ENCODE results near the gene FBXO17. TPM values are rescaled to one million over a fixed set of nuclear protein-coding genes. Genes with fewer than 3 reads are reported as not detected.

FBXO17 gene
- total RNA-seq, 2 experiments from 2014 or later = not detected

DNA sequence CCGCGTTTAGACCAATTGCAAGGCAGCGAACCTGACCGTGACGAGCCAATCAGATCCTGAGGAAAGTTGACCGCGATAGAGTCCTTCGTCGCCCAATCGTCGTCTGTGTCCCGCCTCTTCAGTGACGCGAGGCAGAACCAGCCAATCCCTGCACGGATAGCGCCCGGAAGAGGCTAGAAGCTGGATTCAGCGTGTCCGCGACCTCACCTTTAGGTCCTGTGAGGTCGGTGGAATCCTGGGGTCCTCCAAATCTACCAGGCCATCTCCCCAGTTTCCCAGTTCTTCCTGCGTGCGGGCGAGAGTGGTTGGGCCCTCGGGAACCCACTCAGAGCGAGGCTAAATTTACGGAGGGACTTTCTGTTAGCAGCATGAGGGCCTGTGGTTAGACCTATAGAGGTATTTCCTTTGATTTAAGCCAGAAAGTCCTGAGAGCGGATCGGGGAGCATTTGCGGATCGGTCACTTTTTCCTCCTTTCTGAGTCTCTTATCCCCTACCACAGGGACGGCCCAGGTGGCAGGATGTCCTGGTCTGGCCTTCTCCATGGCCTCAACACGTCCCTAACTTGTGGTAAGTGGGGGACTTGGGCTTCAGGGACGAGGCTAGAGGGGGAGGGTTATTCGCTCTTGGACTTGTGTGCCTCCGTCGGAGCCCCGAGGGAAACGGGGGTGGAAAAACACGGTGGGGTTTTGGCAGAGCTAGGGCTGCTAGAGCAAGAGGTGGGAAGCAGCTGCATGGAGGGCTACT is 44.6 kb downstream of the FBXO17 start, which contains the start of gene MRPS12:
TSS of gene MRPS12 (plus strand) at position 169 of the 745 bp plus-strand sequence. CDS start at position 520, 351 bp downstream.
- Mint-ChIP-seq H3K9me3 (no peaks in the 10 kb centered on the region), H3K4me1 (ENCODE audit: low read depth) (peaks cover 39% of the 10 kb centered on the region), H3K36me3 (ENCODE audit: low read depth) (peaks cover 43% of the 10 kb centered on the region), H3K27me3 (no peaks in the 10 kb centered on the region), H3K4me3 (peak within 1 kb of the TSS; percentile 99), H3K27ac (peak within 1 kb of the TSS; percentile 100)
- TF ChIP-seq CTCF (IDR thresholded peaks at IDR 0.05) = no peak
- intact Hi-C loops (cut with DNase I, micrococcal nuclease) = loop anchor here (1.0 to 10.0 kb wide), 10 partner anchors 32 to 1026 kb away; partner anchors contain the start of genes FAM98C (in 2 of the 2), NFKBIB (in 2 of the 2), SIRT2 (in 2 of the 2) and EIF3K (in 1 of the 2)
- Histone ChIP-seq H3K27ac (ENCODE audit: low read depth in 1 of 2, low read length in 2 of 2) (peak within 1 kb of the TSS; percentile 86 to 87), H3K4me3 (ENCODE audit: low read length) (peak within 1 kb of the TSS; percentile 79), H3K27me3 (ENCODE audit: control insufficient read depth in 1 of 2, insufficient read depth in 2 of 2, low read length in 2 of 2) (no peaks in the 10 kb centered on the region), H3K4me1 (ENCODE audit: insufficient read depth, low read length) (peaks cover 46% of the 10 kb centered on the region), H3K36me3 (ENCODE audit: insufficient read depth, low read length) (peaks cover 22% of the 10 kb centered on the region), H3K9me3 (ENCODE audit: control insufficient read depth in 1 of 2, insufficient read depth in 1 of 2, low read length in 2 of 2) (peaks cover 4 to 5% of the 10 kb centered on the region in 2 experiments)
- ChIA-PET CTCF (interaction anchor here (0.6 to 3.0 kb wide), 27 partner anchors 9 to 1820 kb away, joined by 3 to 46 read pairs (median 4); partner anchors contain the start of genes ACTMAP, ACTN4, ECH1 and EIF3K), POLR2A (interaction anchor here (0.9 to 2.8 kb wide), 21 partner anchors 22 to 1024 kb away, joined by 3 to 53 read pairs (median 8); partner anchors contain the start of genes ECH1, EIF3K, FAM98C and GGN)
- ATAC-seq (ENCODE audit: poor library complexity) = peak; percentile 92
- DNase-seq = peak in 13 of 14 experiments; percentile 95 to 100 (median 97)

DNA sequence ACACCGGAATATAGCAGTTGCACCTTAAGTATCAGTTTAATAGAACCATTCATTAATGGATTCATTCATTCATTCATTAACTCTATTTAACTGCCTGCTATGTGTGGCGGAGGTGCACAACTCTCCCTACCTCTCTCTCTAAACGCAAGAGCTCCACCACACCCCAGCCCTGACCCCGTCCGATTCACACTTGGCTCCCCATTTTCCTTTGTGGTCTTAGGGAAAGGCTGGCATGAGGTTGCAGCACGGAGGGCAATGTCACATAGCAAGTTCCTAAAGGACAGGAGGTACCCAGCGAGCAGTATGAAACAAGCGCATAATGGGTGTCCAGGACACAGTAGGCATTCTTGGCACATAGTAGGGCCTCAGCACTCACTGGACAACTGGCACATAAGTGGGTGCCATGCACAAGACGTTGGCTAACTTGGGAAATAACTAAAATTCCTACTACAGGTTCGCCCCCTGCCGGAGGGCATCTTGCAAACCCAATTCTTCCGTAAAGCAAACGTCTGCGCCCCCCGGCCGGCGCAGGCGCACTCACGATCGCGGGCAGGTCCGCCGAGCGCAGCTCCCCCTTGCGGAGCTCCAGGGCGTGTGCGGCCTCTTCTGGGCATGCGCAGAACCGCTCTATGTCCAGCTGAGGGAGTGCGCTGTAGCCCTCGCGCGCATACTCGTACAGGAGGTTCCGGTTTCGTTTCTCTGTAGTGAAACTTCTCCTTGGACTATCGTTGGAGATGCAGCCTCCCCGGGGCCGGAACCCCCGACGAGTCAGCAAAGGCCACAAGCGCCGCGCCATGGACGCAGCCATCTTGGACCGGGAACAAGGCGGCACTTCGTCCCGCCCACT is 45.4 kb downstream of the FBXO17 start, which contains the start of gene SARS2:
TSS of gene SARS2 (minus strand) at position 835 of the 847 bp plus-strand sequence. CDS start at position 808, 27 bp downstream.
- ATAC-seq (ENCODE audit: poor library complexity) = peak; percentile 68
- peaks cover 24% of the 10 kb centered on the region for H3K36me3 ChIP-seq (ENCODE audit: insufficient read depth, low read length)
- Mint-ChIP-seq H3K4me1 (ENCODE audit: low read depth) (peaks cover 39% of the 10 kb centered on the region), H3K9me3 (no peaks in the 10 kb centered on the region), H3K27me3 (no peaks in the 10 kb centered on the region), H3K4me3 (peak within 1 kb of the TSS; percentile 99), H3K27ac (peak within 1 kb of the TSS; percentile 100), H3K36me3 (ENCODE audit: low read depth) (peaks cover 43% of the 10 kb centered on the region)
- H3K4me1 ChIP-seq (ENCODE audit: insufficient read depth, low read length) = peaks cover 46% of the 10 kb centered on the region
- H3K9me3 ChIP-seq (ENCODE audit: control insufficient read depth in 1 of 2, insufficient read depth in 1 of 2, low read length in 2 of 2) = peaks cover 0 to 4% of the 10 kb centered on the region in 2 experiments
- H3K27me3 ChIP-seq (ENCODE audit: control insufficient read depth in 1 of 2, insufficient read depth in 2 of 2, low read length in 2 of 2) = no peaks in the 10 kb centered on the region
- intact Hi-C loops (cut with DNase I, micrococcal nuclease) = loop anchor here (1.0 to 10.0 kb wide), 10 partner anchors 31 to 1025 kb away; partner anchors contain the start of genes FAM98C (in 2 of the 2), NFKBIB (in 2 of the 2), SIRT2 (in 2 of the 2) and EIF3K (in 1 of the 2)
- peak within 1 kb of the TSS; percentile 79 for H3K4me3 ChIP-seq (ENCODE audit: low read length)
- peak; percentile 100 for TF ChIP-seq CTCF (IDR thresholded peaks at IDR 0.05)
- ChIA-PET POLR2A (interaction anchor here (0.9 to 2.8 kb wide), 22 partner anchors 22 to 1023 kb away, joined by 3 to 53 read pairs (median 8); partner anchors contain the start of genes ECH1, EIF3K, FAM98C and GGN), CTCF (interaction anchor here (0.6 to 3.0 kb wide), 27 partner anchors 10 to 1820 kb away, joined by 3 to 46 read pairs (median 4); partner anchors contain the start of genes ACTMAP, ACTN4, ECH1 and EIF3K)
- peak within 1 kb of the TSS; percentile 86 to 87 for H3K27ac ChIP-seq (ENCODE audit: low read depth in 1 of 2, low read length in 2 of 2)
- DNase-seq = peak; percentile 87 to 97 (median 92)

Data from CD4-positive, alpha-beta T cell (primary cell).